ENCODE data around the gene ZNF526.
"Not testable (repeated sequence)": the region's sequence is repeated elsewhere in the genome, so short reads cannot be mapped to it uniquely, and the experiment has no call there.

The ZNF526 gene

DNA sequence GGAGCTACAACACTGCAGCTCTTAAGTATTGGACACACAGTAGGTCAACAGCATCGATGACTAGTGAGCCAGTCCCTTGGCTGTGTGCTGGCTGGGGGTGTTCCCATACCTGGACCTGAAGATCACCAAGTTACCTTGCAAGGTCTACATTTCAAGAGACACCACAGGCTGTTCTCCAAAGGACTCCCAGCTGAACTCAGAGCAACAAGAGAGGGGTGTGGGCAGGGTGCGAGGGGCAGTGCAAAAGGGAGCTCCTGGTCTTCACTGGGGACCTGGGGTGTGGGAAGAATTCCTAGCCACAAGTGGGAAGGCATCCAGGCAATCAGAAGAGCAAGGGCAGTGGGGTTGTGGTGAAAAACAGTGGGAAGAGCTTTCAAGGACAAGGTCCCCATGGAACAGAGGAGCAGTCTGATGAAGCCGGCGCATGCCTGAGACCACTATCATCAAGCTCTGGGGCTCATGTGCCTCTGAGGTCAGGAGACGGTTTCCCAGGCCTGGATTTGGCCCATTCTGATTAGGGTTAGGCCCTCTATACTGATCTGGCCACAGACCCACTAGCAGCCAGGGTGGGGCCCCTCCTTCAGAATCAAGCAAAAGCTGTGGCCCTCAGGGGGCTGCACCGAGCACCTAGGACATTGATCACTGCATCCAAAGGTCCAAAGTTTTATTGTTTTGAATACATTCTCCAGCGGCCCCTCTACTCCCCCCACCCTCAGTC is 27.0 kb downstream of the ZNF526 start:
- DNase-seq, result no peak

DNA sequence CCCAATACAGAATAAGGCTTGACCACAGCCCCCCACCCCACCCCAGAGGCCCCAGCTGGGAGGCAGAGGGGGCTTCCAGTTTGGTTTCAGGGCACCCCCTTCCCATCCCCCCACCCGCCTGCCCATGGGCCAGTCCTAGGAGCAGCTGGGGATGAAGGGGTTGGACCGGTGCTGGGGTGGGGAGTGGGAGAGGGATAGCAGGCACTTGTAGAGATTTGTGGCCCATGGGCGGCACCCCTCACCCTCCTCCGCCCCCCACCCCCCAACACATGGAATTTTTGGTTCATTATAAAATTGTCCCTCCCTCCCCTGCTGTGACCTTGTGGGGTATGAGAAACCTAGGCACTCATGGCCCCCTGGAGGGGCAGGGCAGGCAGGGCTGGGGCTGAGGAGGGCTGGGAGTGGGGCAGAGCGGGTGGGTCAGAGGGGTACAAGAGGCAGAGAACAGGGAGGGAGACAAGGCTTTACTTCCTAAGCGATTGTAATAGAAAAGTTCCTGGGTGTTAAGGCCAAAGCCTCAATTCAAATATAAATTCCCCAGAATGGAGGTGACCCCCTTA is 27.6 kb downstream of the ZNF526 start:
- DNase-seq, result no peak

DNA sequence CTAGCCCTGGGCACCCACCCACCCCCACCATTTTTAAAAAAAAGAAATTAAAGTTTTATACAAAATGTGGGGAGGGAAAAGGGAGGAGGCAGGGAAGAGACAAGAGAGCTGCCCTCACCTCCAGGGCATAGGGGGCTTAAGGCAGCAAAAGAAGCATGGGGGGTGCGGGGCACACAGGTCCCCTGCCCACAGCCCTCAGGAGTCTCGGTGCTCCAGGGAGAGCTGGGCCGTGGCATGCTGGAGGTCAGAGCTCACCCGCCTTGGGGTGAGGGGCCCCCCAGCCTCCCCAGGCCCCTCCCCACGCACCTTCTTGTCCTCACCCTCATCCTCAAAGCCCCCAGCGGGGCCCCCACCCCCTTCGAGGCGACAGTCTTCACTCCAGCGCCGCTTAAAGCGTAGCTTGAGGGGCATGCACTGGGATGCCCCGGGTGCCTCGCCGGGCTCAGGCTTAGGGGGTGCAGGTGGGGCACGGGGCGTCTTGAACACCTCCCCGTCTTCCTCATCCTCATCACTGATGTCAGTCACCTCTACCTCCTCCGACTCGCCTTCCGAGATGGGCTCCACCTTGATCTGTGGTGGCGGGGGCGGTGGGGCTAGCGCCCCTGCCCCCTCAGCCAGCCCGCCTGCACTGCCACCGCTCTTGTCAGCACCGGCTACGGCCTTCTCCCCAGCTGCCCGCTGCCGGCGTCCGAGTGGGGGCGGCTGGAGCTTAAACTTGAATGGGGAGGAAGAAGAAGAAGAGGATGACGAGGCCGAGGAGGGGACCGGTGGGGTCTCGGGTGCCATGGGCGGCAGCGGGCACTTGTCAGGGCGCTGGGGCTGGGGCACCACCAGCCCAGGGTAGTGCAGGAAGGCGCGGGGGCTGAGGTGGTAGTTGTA is 28.4 kb downstream of the ZNF526 start:
- no peak for DNase-seq

DNA sequence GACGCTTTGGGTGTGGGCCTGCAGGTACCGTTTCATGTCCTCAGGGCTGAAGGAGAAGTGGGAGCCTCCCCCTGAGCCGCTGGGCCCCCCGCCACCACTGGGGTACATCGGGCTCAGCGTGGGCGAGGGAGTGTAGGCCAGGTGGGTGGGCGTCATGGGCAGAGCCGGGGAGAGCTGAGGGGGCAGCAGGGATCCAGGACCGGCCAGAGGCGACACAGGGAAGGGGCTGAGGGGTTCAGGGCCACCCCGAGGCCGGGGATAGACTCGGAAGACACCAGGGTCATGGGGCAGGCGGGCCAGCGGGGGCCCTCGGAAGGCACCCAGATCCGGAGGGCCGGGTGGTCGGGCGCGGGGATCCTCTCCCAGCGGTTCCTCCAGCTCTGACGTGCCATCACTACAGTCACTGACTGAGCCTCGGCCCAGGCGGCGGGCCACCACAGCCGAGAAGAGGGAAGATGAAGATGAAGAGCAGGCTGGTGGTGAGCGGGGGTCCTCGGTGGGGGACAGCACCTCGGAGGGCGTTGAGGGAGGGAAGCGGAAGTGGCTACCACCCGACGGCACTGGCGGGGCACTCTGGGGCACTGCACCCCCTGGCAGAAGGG is 29.1 kb downstream of the ZNF526 start:
- DNase-seq, result no peak

DNA sequence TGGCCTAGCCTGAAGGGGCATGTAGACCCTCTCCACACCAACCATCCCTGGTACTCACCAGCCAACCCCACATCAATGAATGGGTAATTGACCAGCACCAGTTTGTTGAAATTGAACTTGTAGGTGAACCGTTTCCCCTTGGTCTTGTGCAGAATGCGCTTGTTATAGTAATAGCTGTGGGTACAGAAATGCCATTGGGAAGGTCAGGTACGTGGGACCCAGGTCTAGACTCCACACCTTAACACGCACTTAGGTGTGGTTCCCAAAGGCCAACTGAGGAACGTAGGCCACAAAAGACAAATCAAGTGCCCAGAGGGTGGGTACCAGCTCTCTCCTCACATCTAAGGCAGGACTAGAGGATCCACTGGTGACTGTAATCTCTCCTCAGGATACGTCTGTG is 29.7 kb downstream of the ZNF526 start:
- DNase-seq, result no peak

DNA sequence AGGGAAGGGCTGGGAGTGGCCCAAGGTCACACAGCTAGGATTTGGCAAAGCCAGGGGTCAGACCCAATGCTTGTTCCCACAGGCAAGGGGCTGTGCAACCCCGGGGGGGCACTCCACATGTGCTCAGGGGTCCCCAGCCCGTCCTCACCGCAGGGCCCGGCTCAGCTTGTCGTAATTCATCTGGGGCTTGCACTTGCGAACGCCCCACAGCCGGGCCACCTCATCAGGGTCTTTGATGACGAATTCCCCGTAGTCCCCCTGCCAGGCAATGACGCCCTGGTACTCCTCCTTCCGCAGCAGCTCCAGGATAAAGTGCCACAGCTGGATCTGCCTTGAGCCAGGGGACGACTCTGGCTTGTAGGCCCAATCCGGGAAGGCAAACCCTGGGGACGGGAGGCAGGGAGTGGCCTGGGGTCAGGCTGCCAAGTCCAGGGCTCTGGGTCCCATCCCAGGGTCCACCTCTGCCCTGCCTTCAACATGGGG is 30.1 kb downstream of the ZNF526 start:
- no peak for DNase-seq

DNA sequence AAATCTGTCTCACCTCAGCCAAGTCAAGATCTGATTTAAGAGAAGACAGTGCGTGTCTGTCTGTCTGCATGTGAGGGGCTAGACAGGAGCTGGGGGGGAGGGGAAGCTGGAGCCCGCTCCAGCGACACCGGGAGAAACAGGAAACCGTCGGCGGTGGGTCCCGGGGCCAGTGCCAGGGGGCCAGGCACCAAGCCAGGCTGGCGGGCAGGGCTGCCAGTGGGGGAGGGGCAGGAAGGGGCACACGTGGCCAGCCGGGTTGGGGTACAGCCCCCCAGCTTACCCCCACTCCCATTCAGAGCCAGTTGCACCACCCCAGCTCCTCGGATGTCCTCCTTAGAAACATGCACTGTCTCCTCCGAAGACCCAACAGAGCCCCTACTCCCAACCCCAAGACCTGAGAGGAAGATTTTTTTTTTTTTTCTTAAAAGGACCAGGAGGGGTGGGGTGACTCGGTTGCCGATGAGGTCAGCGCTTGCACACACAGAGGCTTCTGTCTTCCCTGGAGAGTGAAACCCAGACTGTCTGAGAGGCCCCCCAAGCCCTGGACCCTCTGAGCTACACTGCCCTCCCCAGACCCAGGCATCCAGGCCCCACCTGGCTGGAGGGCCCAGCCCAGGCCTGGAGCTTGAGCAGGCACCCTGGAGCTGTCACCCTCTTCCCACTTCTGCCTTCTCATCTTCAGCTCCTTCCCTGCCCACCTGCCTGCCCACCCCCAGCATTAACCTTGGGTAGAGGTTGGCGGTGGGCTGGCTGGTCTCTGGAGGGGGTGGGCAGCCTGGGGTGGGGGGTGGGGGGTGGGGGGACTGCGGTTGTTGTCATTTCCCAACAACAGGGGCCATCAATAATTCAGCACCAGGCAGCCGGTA is 30.8 kb downstream of the ZNF526 start:
- DNase-seq, result peak in 1 of 2 experiments; percentile 18

DNA sequence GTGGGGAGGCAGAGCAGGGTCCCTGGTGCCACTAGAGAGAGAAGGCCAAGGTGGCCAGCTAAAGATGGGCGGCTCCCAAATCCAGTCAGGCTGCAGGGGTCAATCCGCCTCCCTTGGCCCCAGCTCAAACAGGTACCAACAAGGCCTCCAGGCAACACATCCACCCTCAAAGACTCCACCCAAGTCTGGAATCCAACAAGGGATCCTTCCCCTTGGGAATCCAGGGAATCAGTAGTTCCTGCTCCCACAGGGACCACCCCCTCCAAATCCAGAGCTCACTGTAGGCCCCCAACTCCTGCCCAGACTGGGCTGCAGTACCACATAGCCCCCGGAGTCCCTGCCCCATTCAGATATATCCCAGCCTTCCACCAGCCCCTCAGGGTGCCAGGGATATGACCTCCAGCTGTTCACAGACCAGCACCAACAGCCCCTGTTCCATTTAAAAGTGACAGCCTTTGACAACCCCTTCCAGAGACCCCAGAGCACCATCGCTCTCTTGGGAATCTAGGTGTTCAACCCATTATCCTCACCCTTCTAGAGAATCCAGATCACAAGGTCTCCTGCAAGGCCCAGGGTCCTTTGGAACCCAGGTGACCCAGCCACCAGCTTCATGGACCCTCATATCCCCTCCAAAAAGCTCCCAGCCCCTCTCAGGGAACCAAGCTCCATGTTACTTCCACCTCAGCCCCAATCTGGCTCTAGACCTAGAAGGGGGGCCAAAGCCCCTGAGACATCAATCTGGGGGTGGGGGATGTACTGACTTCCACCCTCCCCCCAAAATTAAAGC is 31.7 kb downstream of the ZNF526 start:
- DNase-seq, result no peak

DNA sequence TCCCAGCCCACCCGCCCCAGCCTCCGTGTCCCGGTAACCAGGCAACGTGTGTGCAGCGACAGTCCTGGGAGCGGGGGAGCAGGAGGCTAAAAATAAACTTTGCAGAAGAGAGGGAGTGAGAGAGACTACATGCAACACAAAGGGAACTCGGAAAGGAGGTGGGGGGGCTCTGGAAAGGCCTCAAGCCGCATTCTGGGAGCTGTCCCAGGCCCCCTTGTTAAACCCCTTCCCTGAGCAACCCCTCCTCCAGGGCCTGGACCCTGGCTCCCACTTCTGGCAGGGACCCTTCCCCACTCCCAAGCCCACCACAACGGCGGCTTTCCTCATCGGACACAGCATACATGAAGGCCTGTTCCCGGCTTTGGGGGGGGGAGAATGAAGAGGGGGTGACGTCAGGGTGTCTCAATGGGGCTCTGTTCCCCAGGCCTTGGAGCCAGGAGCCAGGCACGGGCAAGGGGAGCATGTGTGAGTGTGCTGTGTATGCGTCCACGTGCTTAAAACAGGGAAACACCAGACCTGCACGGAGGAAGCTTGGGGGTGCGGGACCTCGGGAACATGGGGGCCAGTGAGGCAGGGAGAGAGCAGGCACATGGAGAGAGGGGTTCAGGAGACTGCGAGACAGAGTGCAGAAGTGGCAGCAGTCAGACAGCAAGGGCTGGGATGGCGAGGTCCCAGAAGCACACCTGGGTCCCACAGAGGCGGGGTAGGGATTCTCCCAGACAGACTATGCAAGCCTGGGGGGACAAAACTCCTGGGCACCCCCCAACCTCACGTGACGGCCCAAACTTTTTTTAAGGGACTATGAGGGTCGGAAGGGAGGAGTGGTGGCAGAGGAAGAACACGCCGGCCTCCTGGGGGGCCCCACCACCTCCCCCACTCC is 32.5 kb downstream of the ZNF526 start:
- peak in 1 of 2 experiments; percentile 29 for DNase-seq

DNA sequence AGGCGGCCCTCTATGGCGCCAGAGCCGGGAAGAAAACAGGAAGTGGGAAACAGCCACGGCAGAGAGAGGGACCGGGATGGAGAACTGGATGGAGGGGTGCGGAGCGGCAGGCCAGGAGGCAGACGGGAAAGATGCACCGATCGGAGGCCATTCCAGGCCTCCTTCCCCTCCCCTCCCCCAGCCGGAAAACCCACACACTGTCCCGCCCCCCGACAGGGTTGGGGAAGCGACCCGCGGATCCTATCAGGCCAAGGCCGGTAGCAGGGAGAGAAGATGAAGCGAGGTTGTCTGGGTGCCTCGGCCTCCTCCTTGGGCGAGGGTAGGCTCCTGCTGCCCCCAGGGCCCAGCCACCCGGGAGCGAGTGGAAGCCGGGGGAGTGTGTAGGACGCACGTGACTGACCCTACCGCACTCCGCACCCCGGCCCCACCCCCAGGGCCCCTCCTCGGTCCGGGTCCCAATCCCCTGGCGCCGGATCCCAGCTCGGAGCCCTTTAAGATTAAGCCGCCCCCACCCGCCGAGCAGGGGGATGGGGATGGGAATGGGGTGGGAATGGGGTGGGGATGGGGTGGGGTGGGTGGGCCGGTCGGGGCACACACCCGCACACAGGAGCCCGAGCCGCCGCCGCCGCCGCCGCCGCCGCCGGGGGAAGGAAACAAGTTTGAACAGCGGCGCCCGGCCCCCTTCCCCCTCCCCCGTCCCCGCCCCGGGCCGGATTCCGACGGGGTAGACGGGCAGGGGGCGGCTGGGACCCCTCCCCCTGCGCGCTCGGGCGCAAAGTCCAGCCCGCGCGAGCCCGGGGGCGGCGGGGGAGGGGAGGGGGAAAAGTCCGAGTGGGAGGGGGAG is 33.4 kb downstream of the ZNF526 start:
- DNase-seq, result peak; percentile 69 to 75

DNA sequence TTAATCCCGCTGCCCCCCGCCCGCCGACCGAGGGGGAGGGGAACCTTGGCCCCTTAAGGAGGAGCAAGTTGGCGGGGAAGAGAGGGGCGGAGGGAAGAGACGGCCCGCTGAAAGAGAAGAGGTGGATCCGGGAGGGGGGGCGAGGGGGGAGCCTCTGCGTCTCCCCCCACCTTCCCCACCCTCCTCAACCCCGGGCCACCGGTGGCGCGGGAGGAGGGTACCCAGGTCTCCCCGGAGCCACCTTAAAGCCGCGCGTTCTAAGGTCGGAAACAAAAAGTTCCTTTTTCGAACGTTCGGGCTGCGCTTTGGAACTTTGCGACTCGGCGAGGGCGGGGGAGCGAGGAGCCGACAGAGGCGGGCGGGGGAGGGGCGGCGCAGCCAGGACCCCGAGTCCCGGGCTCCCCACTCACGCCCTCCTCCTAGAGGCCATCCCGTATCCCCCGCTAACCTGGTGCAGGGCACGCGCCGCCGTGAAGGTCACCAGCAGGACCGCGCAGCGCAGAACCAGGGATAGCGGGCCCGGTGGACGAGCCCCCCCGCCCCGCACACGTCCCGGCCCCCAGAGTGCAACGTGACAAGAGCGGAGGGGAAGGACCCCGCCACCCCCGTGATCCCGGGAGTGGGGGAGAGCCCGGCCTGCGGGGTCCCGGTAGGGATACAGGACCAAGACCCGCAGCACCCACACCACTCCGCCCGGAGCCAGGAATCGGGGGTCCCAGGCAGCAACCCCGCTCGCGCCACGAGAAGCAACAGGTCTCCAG is 34.2 kb downstream of the ZNF526 start:
- peak; percentile 75 to 77 for DNase-seq

DNA sequence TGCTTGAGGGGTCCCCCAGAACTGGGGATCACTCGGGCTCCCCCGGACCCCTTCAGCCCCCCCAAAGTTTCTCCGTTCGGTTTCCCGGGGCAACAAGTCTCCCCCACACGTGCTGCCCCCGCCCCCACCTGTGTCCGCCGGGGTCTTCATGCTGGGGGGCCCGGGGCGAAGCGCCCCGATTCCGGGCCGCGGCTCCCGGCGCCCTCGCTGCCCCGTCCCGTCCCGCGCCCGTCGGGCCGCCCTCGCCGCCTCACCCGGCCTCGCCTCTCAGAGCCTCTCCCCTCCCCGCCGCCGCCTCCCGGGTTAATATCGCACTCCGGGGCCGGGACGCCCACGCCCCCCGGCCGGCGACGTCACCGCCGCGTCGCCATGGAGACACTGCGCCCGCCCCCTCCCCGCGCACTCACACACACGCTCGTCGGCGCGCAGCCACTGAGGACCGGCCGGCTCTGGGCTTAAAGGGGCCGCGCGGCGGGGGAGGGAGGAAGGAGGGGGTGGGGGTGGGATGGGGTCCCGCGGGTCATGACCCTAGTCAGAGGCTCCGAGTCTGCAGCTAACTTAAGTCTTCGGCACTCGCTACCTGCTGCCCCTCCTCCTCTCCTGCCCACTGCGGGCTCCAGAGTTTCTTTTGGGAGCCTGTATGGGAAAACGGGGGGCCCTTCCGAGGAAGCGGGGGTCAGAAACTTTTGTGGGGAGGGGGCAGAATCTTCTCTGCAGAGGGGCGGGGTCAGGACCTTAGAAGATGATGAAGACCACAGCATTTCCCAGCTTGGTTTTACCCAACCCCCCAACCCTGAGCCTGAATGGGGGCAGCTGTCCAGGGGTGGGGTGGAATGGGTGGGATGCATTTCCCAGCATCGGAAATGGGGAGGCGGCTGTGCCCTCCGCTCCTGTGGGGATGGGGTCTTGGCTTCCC is 35.0 kb downstream of the ZNF526 start, which contains the start of gene ERF:
Gene ERF, minus strand, starts transcription at position 279 of the 916 bp plus-strand sequence. Its CDS starts 129 bp downstream, at position 150.
- peak; percentile 91 to 93 for DNase-seq

DNA sequence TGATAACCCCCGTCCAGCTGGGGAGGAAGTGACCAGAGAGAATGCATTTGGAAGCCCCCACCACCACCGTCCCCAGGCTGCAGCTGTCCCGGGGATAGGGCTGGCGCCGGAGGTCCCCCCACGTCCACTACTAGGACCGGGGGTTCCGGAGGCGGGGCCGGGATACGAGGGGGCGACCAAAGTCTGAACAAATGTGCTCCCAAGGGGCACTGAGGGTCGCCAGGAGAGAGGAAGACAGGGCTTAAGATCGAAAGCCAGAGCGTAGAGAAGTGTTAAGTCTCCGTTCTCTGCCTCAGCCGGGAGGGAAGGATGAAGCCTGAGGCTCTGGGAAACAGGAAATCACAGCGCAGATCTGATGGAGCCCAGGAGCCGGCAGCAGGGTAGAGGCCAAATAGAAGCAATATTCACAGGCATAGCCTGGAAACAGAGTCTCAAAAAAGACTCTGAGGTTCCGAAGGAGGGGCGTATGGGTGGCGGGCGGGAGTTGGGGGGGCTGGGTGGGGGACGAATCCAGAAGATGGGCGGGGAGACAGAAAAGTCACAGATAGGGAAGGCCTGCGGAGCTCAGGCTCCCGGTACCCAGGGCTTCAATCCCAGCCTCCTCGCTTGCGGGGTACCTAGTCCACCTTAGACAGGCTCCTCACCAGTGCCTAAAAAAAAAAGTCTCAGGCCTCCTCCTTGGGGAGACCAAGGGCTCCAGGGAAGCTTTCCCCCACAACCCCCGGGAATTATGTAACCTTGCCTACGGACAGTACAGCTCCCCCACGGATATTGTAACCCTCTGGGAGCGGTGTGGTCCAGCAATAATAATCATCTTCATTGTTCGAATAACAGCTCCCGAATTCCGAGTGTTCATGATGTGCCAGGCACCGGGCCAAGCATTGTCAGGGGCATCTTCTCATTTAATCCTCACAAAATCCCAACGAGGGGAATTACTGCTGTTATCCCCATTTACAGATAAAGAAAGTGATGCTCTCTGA is 35.9 kb downstream of the ZNF526 start:
- no peak for DNase-seq

DNA sequence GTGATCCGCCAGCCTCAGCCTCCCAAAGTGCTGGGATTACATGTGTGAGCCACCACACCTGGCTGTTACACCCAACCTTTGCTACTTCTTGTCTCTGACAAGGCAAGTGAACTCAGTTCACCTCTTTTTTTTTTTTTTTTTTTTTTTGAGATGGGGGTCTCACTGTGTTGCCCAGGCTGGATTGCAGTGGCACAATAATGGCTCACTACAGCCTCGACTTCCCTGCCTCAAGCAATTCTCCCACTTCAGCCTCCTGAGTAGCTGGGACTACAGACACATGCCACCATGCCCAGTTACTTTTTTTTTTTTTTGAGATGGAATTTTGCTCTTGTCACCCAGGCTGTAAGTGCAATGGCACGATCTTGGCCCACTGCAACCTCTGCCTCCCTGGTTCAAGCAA is 37.7 kb downstream of the ZNF526 start:
- not testable (repeated sequence) for DNase-seq

DNA sequence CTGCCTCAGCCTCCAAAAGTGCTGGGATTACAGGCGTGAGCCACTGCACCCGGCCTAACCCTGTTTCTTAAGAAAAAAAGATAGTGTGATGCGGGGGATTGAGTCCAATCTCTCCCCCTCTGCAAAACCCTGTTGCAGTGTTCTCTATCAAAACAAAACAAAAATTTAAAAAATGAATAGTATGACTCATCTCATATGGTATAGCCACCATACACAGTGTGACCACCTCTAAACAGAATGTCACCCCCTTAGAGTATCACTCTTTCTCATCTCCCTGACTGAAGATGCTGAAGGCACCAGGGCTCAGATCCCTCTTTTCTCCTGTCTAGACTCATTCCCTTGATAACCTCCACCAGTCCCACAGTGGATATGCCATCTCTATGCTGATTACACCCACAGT is 41.7 kb downstream of the ZNF526 start:
- DNase-seq, result no peak

DNA sequence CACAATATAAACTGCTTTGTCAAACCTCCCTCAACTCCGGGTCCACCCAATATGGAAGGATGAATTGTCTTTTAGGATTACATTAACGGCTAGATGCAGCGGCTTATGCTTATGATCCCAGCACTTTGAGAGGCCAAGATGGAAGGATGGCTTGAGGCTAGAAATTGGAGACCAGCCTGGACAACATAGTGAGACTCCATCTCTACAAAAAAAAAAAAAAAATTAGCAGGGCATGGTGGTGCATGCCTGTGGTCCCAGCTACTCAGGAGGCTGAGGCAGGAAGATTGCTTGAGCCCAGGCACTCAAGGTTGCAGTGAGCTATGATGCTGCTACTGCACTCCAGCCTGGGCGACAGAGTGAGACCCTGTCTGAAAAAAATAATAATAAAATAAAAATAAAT is 46.0 kb downstream of the ZNF526 start:
- DNase-seq, result not testable (repeated sequence)

Data from activated CD4-positive, alpha-beta T cell treated with anti-CD3 and anti-CD28 coated beads, Interleukin-2, amount 50 U/mL, for 48 hours (primary cell).